Measurements from ENCODE around the gene KRTAP12-1. TPM values are rescaled to one million over a fixed set of nuclear protein-coding genes. Genes with fewer than 3 reads are reported as not detected.

Gene KRTAP12-1
- total and polyA plus RNA-seq, 8 donors: 2.0 TPM; not detected in 7

- H3K27me3 ChIP-seq: peaks cover 9 to 100% (median 91%) of the 10 kb centered on the region in 3 donors
- peaks cover 0 to 6% (median 0%) of the 10 kb centered on the region in 4 donors for H3K4me1 ChIP-seq
- H3K4me3 ChIP-seq: no peak overlapping the region
- no peak overlapping the region for H3K27ac ChIP-seq
- H3K36me3 ChIP-seq: no peaks in the 10 kb centered on the region
- TF ChIP-seq POLR2A (IDR thresholded peaks at IDR 0.05) (no peak), CTCF (IDR thresholded peaks at IDR 0.05) (no peak), POLR2AphosphoS5 (IDR thresholded peaks at IDR 0.05) (no peak), EP300 (IDR thresholded peaks at IDR 0.05) (no peak)
- no peak for DNase-seq
- 34 to 57% (median 42%) methylated on average over 6 to 13 of the region's 13 CpGs for WGBS, 5 donors
- peaks cover 0 to 12% (median 9%) of the 10 kb centered on the region in 4 donors for H3K9me3 ChIP-seq
- intact Hi-C loops (cut with DNase I; ENCODE audit: low total_unique reads): no loop called here
Measured at GRCh38 chr21:44703731-44704635, 22.0 kb upstream of the KRTAP12-1 start.

GRCh38 chr21:44702973-44703730 is 21.2 kb upstream of the KRTAP12-1 start:
- H3K27ac ChIP-seq: no peak overlapping the region
- peaks cover 0 to 3% (median 0%) of the 10 kb centered on the region in 4 donors for H3K4me1 ChIP-seq
- H3K4me3 ChIP-seq: no peak overlapping the region
- peaks cover 9 to 100% (median 90%) of the 10 kb centered on the region in 3 donors for H3K27me3 ChIP-seq
- peaks cover 0 to 12% (median 9%) of the 10 kb centered on the region in 4 donors for H3K9me3 ChIP-seq
- WGBS, 5 donors: 28 to 42% (median 37%) methylated on average over 14 to 16 of the region's 16 CpGs
- DNase-seq: no peak
- H3K36me3 ChIP-seq: no peaks in the 10 kb centered on the region
- TF ChIP-seq EP300 (IDR thresholded peaks at IDR 0.05) (no peak), CTCF (IDR thresholded peaks at IDR 0.05) (no peak), POLR2AphosphoS5 (IDR thresholded peaks at IDR 0.05) (no peak), POLR2A (IDR thresholded peaks at IDR 0.05) (no peak)
- intact Hi-C loops (cut with DNase I; ENCODE audit: low total_unique reads): no loop called here

- H3K27me3 ChIP-seq: peaks cover 17 to 100% (median 90%) of the 10 kb centered on the region in 3 donors
- WGBS, 5 donors: 72 to 77% (median 75%) methylated on average over 13 to 22 of the region's 22 CpGs
Measured at GRCh38 chr21:44702111-44702972, 20.4 kb upstream of the KRTAP12-1 start.

More at GRCh38 chr21:44702111-44702972, 20.4 kb upstream of the KRTAP12-1 start:
- no peak for TF ChIP-seq EP300 (IDR thresholded peaks at IDR 0.05)
- no peak for TF ChIP-seq POLR2A (IDR thresholded peaks at IDR 0.05)
- TF ChIP-seq CTCF (IDR thresholded peaks at IDR 0.05): no peak
- no peak for TF ChIP-seq POLR2AphosphoS5 (IDR thresholded peaks at IDR 0.05)
- H3K4me1 ChIP-seq: peaks cover 0 to 1% (median 0%) of the 10 kb centered on the region in 4 donors
- H3K36me3 ChIP-seq: no peaks in the 10 kb centered on the region
- no peak for DNase-seq
- no peak overlapping the region for H3K4me3 ChIP-seq
- no peak overlapping the region for H3K27ac ChIP-seq
- intact Hi-C loops (cut with DNase I; ENCODE audit: low total_unique reads): no loop called here
- peaks cover 0 to 12% (median 9%) of the 10 kb centered on the region in 4 donors for H3K9me3 ChIP-seq

All from stomach (tissue), 9 donors.